ENCODE data around the gene NPLOC4. TPM values are rescaled to one million over a fixed set of nuclear protein-coding genes. Genes with fewer than 3 reads are reported as not detected.

Gene NPLOC4
- total and polyA plus RNA-seq, 2 donors (not counting 1 experiment from before 2014, with no cell fraction given): 51.0 to 62.5 TPM

DNA sequence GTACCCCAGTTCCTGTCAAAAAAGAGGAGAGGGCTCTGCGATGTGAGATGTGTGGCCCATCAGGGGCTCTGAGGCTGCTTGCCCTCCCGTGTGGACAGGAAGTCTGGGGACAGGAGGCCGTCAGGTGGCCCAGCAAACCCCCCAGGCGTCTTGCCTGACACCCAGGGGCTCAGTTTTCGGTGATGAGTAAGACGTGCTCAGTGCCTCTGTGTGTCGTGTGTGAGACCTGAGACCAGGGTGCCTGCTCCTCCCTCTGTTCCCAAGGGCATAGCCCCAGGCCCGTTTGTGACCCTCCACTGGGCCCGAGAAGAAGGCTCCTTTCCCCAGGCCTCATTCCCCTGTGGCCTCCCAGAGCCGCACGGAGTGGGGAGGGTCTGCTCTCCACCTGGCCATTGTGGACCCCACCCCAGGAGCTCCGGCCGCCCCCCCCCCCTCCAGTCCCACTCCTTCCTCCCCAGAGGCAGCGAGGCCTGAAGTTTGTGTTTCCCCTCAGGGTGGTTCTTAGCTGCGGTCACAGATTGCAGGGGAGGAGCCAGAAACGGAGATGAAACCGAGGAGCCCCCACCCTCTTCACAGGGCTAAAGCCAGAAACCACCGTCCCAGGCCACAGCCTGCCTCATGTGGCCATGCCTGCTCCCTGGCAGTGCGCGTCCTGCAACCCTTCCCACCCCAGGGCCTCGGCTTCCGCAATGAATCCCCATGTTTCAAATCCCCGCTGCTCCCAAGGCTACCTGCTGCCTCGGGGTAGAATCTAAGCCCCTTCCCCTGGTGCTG is 119.4 kb downstream of the NPLOC4 start:
- H3K9ac ChIP-seq (ENCODE audit: insufficient read depth, low read length): peak overlapping the region; percentile 2
- H3K27ac ChIP-seq (ENCODE audit: insufficient read depth, low read length): no peak overlapping the region
- TF ChIP-seq EZH2 (IDR thresholded peaks at IDR 0.05; ENCODE audit: low read length, missing control alignments): no peak
- TF ChIP-seq, protein P1, sequence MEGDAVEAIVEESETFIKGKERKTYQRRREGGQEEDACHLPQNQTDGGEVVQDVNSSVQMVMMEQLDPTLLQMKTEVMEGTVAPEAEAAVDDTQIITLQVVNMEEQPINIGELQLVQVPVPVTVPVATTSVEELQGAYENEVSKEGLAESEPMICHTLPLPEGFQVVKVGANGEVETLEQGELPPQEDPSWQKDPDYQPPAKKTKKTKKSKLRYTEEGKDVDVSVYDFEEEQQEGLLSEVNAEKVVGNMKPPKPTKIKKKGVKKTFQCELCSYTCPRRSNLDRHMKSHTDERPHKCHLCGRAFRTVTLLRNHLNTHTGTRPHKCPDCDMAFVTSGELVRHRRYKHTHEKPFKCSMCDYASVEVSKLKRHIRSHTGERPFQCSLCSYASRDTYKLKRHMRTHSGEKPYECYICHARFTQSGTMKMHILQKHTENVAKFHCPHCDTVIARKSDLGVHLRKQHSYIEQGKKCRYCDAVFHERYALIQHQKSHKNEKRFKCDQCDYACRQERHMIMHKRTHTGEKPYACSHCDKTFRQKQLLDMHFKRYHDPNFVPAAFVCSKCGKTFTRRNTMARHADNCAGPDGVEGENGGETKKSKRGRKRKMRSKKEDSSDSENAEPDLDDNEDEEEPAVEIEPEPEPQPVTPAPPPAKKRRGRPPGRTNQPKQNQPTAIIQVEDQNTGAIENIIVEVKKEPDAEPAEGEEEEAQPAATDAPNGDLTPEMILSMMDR (conservative IDR thresholded peaks at IDR 0.05 in 1 of 2, IDR thresholded peaks at IDR 0.05 in 1 of 2; ENCODE audit: low read depth in 1 of 2, low read length in 2 of 2): no peak
- H3K79me2 ChIP-seq (ENCODE audit: control insufficient read depth, insufficient read depth, low read length): peaks cover 31% of the 10 kb centered on the region
- H2AFZ ChIP-seq (ENCODE audit: low read length): no peak overlapping the region
- H3K36me3 ChIP-seq (ENCODE audit: control insufficient read depth, insufficient read depth, low read length): no peaks in the 10 kb centered on the region
- peak overlapping the region in 2 of 4 experiments; percentile 10 to 82 for H3K4me3 ChIP-seq (replicated peaks in 1 of 4; ENCODE audit: control extremely low read depth in 1 of 4, insufficient read depth in 1 of 4, low read depth in 3 of 4, low read length in 4 of 4)
- H3K27me3 ChIP-seq (ENCODE audit: control insufficient read depth, insufficient read depth, low read length): no peaks in the 10 kb centered on the region
- no peaks in the 10 kb centered on the region for H3K9me3 ChIP-seq (ENCODE audit: control insufficient read depth, insufficient read depth, low read depth, low read length)
- H4K20me1 ChIP-seq (ENCODE audit: control insufficient read depth, extremely low read depth, insufficient read depth, low read length): no peaks in the 10 kb centered on the region
- peak overlapping the region; percentile 64 for H3K4me2 ChIP-seq (ENCODE audit: extremely low read depth, insufficient read depth, low read length)
- H3K4me1 ChIP-seq (ENCODE audit: control insufficient read depth, extremely low read depth, insufficient read depth, low read length): peaks cover 18% of the 10 kb centered on the region
- peak in 1 of 2 donors; percentile 39 for DNase-seq (ENCODE audit: low read depth in 2 of 2)

DNA sequence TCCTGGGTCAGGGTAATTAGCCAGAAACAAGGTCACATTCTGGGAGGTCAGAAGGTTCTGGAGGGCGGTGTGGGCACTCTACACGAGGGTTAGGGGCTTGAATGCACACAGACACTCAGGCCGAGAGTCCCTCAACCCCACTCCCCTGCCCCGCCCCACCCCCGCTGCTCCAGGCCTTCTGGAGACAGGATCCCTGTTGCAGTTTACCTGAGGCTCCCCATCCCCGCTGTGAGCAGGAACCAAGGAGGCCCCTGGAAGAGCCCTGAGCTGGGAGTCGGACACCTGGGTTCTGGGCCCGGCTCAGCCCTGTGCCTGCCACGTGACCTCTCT is 119.9 kb downstream of the NPLOC4 start:
- no peak overlapping the region for H3K9ac ChIP-seq (ENCODE audit: insufficient read depth, low read length)
- H3K9me3 ChIP-seq (ENCODE audit: control insufficient read depth, insufficient read depth, low read depth, low read length): no peaks in the 10 kb centered on the region
- peak overlapping the region; percentile 91 for H3K4me2 ChIP-seq (ENCODE audit: extremely low read depth, insufficient read depth, low read length)

DNA sequence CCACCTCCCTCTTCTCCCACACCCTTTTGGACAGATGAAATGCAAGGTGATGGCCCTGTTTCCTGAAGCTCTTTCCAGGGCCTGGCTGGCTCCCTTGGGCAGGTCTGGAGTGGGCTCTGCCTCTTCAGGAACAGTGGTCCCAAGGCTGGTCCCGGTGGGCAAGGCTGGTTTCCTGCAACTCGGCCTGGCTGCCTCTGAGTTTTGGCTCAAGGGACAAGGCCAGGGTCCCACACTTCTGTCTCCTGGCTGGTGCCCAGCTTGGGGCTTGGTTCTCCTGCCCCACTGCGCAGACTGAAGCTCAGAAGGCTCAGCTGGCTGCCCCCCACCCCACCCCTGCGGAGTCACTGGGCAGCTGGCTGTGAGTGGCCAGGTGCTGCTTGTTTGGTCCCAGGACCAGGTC is 120.5 kb downstream of the NPLOC4 start:
- TF ChIP-seq, protein P1 (conservative IDR thresholded peaks at IDR 0.05 in 1 of 2, IDR thresholded peaks at IDR 0.05 in 1 of 2; ENCODE audit: low read depth in 1 of 2, low read length in 2 of 2): no peak
- TF ChIP-seq EZH2 (IDR thresholded peaks at IDR 0.05; ENCODE audit: low read length, missing control alignments): no peak
- Histone ChIP-seq H3K9ac (ENCODE audit: insufficient read depth, low read length) (peak overlapping the region; percentile 39), H3K79me2 (ENCODE audit: control insufficient read depth, insufficient read depth, low read length) (peaks cover 40% of the 10 kb centered on the region), H3K4me1 (ENCODE audit: control insufficient read depth, extremely low read depth, insufficient read depth, low read length) (peaks cover 18% of the 10 kb centered on the region), H3K9me3 (ENCODE audit: control insufficient read depth, insufficient read depth, low read depth, low read length) (no peaks in the 10 kb centered on the region), H2AFZ (ENCODE audit: low read length) (no peak overlapping the region), H4K20me1 (ENCODE audit: control insufficient read depth, extremely low read depth, insufficient read depth, low read length) (no peaks in the 10 kb centered on the region), H3K27me3 (ENCODE audit: control insufficient read depth, insufficient read depth, low read length) (no peaks in the 10 kb centered on the region), H3K36me3 (ENCODE audit: control insufficient read depth, insufficient read depth, low read length) (peaks cover 9% of the 10 kb centered on the region), H3K27ac (ENCODE audit: insufficient read depth, low read length) (peak overlapping the region; percentile 6), H3K4me3 (replicated peaks in 1 of 4; ENCODE audit: control extremely low read depth in 1 of 4, insufficient read depth in 1 of 4, low read depth in 3 of 4, low read length in 4 of 4) (peak overlapping the region; percentile 57 to 82 (median 68)), H3K4me2 (ENCODE audit: extremely low read depth, insufficient read depth, low read length) (peak overlapping the region; percentile 91)
- DNase-seq (ENCODE audit: low read depth in 2 of 2): no peak

More for the DNA sequence above, 119.9 kb downstream of the NPLOC4 start:
- TF ChIP-seq EZH2 (IDR thresholded peaks at IDR 0.05; ENCODE audit: low read length, missing control alignments): no peak
- peak overlapping the region in 1 of 4 experiments; percentile 82 for H3K4me3 ChIP-seq (replicated peaks in 1 of 4; ENCODE audit: control extremely low read depth in 1 of 4, insufficient read depth in 1 of 4, low read depth in 3 of 4, low read length in 4 of 4)
- H3K27me3 ChIP-seq (ENCODE audit: control insufficient read depth, insufficient read depth, low read length): no peaks in the 10 kb centered on the region
- H3K4me1 ChIP-seq (ENCODE audit: control insufficient read depth, extremely low read depth, insufficient read depth, low read length): peaks cover 18% of the 10 kb centered on the region
- no peak overlapping the region for H2AFZ ChIP-seq (ENCODE audit: low read length)
- H3K36me3 ChIP-seq (ENCODE audit: control insufficient read depth, insufficient read depth, low read length): peaks cover 3% of the 10 kb centered on the region
- no peak for DNase-seq (ENCODE audit: low read depth in 2 of 2)
- peaks cover 34% of the 10 kb centered on the region for H3K79me2 ChIP-seq (ENCODE audit: control insufficient read depth, insufficient read depth, low read length)
- H4K20me1 ChIP-seq (ENCODE audit: control insufficient read depth, extremely low read depth, insufficient read depth, low read length): no peaks in the 10 kb centered on the region
- no peak overlapping the region for H3K27ac ChIP-seq (ENCODE audit: insufficient read depth, low read length)

Measured in fibroblast of lung (primary cell).